GM23338 (cell line): Measurements from ENCODE around the gene ETNPPL. TPM values are rescaled to one million over a fixed set of nuclear protein-coding genes. Genes with fewer than 3 reads are reported as not detected.

Source experiments
- ATAC-seq: fragments of 200-7000 bp; cut with Tn5 transposase; 3 replicates; pipeline ENCODE4 v1.9.1; 2020
- DNase-seq: peaks from one replicate; pipeline ENCODE4 v3.0.0-alpha.2; 2015; ENCODE audit warnings: low spot score
- H2AFZ ChIP-seq: fragments of 200-600 bp; sonication (generic); 2 replicates; pipeline ENCODE4 v1.8.0; 2016; ENCODE audit warnings: antibody characterized with exemption, mild to moderate bottlenecking, moderate library complexity
- H3F3A ChIP-seq: fragments of 200-600 bp; sonication (generic); replicated peaks from 2 replicates; pipeline ENCODE4 v1.8.0; 2017; ENCODE audit warnings: antibody characterized with exemption, mixed run types, low read depth
- H3K27ac ChIP-seq: fragments of 200-600 bp; sonication (generic); 2 replicates; pipeline ENCODE4 v1.6.1; 2016; ENCODE audit warnings: low read depth
- H3K27me3 ChIP-seq: fragments of 200-600 bp; sonication (generic); 2 replicates; pipeline ENCODE4 v1.8.0; 2016; ENCODE audit warnings: mild to moderate bottlenecking, mixed run types, moderate library complexity; ENCODE audit not compliant: insufficient read depth
- H3K36me3 ChIP-seq: fragments of 200-600 bp; sonication (generic); 2 replicates; pipeline ENCODE4 v1.8.0; 2016; ENCODE audit warnings: mild to moderate bottlenecking; ENCODE audit not compliant: insufficient read depth
- H3K4me1 ChIP-seq: fragments of 200-600 bp; sonication (generic); 2 replicates; pipeline ENCODE4 v1.8.0; 2016; ENCODE audit warnings: mild to moderate bottlenecking, moderate library complexity; ENCODE audit not compliant: insufficient read depth
- H3K4me2 ChIP-seq: fragments of 200-600 bp; sonication (generic); 2 replicates; pipeline ENCODE4 v1.7.1; 2017; ENCODE audit warnings: mixed run types
- H3K4me3 ChIP-seq: fragments of 200-600 bp; sonication (generic); 2 replicates; pipeline ENCODE4 v1.6.1; 2016; ENCODE audit warnings: mixed run types
- H3K79me2 ChIP-seq: fragments of 200-600 bp; sonication (generic); replicated peaks from 2 replicates; pipeline ENCODE4 v1.8.0; 2017; ENCODE audit warnings: mild to moderate bottlenecking; ENCODE audit not compliant: insufficient read depth
- H3K9me2 ChIP-seq: fragments of 200-600 bp; sonication (generic); 2 replicates; pipeline ENCODE4 v1.8.0; 2017; ENCODE audit not compliant: insufficient read depth
- H4K20me1 ChIP-seq: fragments of 200-600 bp; sonication (generic); replicated peaks from 2 replicates; pipeline ENCODE4 v1.8.0; 2017; ENCODE audit warnings: mild to moderate bottlenecking; ENCODE audit not compliant: insufficient read depth
- H3K27ac Mint-ChIP-seq: 2 replicates; pipeline ENCODE4 v1.8.0; 2020; ENCODE audit warnings: inconsistent platforms, mild to moderate bottlenecking, moderate library complexity, mixed read lengths
- H3K27me3 Mint-ChIP-seq: 3 replicates; pipeline ENCODE4 v1.8.0; 2022; ENCODE audit warnings: low read depth, mild to moderate bottlenecking, moderate library complexity, mixed read lengths, inconsistent platforms; ENCODE audit not compliant: insufficient read depth, poor library complexity
- H3K36me3 Mint-ChIP-seq: 3 replicates; pipeline ENCODE4 v1.8.0; 2021; ENCODE audit warnings: low read depth, mild to moderate bottlenecking, inconsistent platforms, moderate library complexity, mixed read lengths
- H3K4me1 Mint-ChIP-seq: 3 replicates; pipeline ENCODE4 v1.8.0; 2020; ENCODE audit warnings: mild to moderate bottlenecking, inconsistent platforms, mixed read lengths
- H3K4me3 Mint-ChIP-seq: 3 replicates; pipeline ENCODE4 v1.8.0; 2021; ENCODE audit warnings: moderate library complexity, mild to moderate bottlenecking, inconsistent platforms, mixed read lengths
- H3K9me3 Mint-ChIP-seq: 3 replicates; pipeline ENCODE4 v1.8.0; 2020; ENCODE audit warnings: moderate library complexity, mild to moderate bottlenecking, inconsistent platforms, mixed read lengths
- CREB1 ChIP-seq: fragments of 250-450 bp; sonication (Bioruptor Pico); IDR thresholded peaks from 2 replicates; pipeline ENCODE4 v1.5.0; 2020; ENCODE audit warnings: low read depth, mild to moderate bottlenecking, moderate library complexity
- EZH2 ChIP-seq: fragments of 200-600 bp; sonication (generic); IDR thresholded peaks from one replicate; pipeline ENCODE4 v1.8.0; 2017; ENCODE audit warnings: antibody characterized with exemption, mild to moderate bottlenecking, low read depth; ENCODE audit not compliant: unreplicated experiment
- EZH2phosphoT487 ChIP-seq: fragments of 200-600 bp; sonication (generic); IDR thresholded peaks from one replicate; pipeline ENCODE4 v1.8.1; 2018; ENCODE audit warnings: antibody characterized with exemption; ENCODE audit not compliant: unreplicated experiment
- JUNB ChIP-seq: IDR thresholded peaks from one replicate; pipeline ENCODE4 v1.6.1; 2016; ENCODE audit warnings: antibody characterized with exemption; ENCODE audit not compliant: unreplicated experiment
- NANOG ChIP-seq: IDR thresholded peaks from 2 replicates; pipeline ENCODE4 v1.6.1; 2016; ENCODE audit warnings: antibody characterized with exemption, borderline replicate concordance
- POLR2AphosphoS5 ChIP-seq: IDR thresholded peaks from 2 replicates; pipeline ENCODE4 v1.6.1; 2016; ENCODE audit warnings: antibody characterized with exemption, low read depth
- STAT1 ChIP-seq: IDR thresholded peaks from one replicate; pipeline ENCODE4 v1.6.1; 2016; ENCODE audit warnings: antibody characterized with exemption; ENCODE audit not compliant: unreplicated experiment
- ZNF114 ChIP-seq: fragments of 250-450 bp; sonication (Bioruptor Pico); IDR thresholded peaks from 2 replicates; pipeline ENCODE4 v1.5.0; 2020; ENCODE audit warnings: mild to moderate bottlenecking, moderate library complexity
- ZNF331 ChIP-seq: fragments of 250-450 bp; sonication (Bioruptor Pico); IDR thresholded peaks from 2 replicates; pipeline ENCODE4 v1.5.0; 2020; ENCODE audit warnings: low read depth, mild to moderate bottlenecking, moderate library complexity
- polyA plus RNA-seq: library from polyadenylated mRNA; unstranded; fragments of >200 nt; fragmentation: Nextera tagmentation; extraction: Ambion mirVana; gene quantifications from 2 replicates; pipeline ENCODE4 v1.2.1, GENCODE V29; 2016
- total RNA-seq: library from RNA; depleted of rRNA; stranded (reverse); fragments of >200 nt; shearing (Covaris generic); gene quantifications from 2 replicates; pipeline ENCODE4 v1.2.3, GENCODE V29; 2014
- TF ChIP-seq, protein P1 (sequence below), 2 experiments: fragments of 200-600 bp in 1 of 2; sonication (generic) in 1 of 2; conservative IDR thresholded peaks; 2 replicates each; pipeline versions ENCODE4 v1.5.1 to v1.6.1; 2016 to 2017; ENCODE audit warnings: antibody characterized with exemption in 2 of 2, low read depth in 2 of 2, mild to moderate bottlenecking in 2 of 2, moderate library complexity in 1 of 2
- TF ChIP-seq, protein P2 (sequence below): IDR thresholded peaks from one replicate; pipeline ENCODE4 v1.6.1; 2018; ENCODE audit warnings: antibody characterized with exemption; ENCODE audit not compliant: unreplicated experiment
- TF ChIP-seq, protein P3 (sequence below): IDR thresholded peaks from 2 replicates; pipeline ENCODE4 v1.6.1; 2016; ENCODE audit warnings: antibody characterized with exemption
- TF ChIP-seq, protein P4 (sequence below): fragments of 250-450 bp; sonication (Bioruptor Pico); IDR thresholded peaks from 2 replicates; pipeline ENCODE4 v1.5.0; 2020; ENCODE audit warnings: mild to moderate bottlenecking, moderate library complexity

ETNPPL gene
- total and polyA plus RNA-seq, 2 experiments from 2014 or later = 1.2 to 1.5 TPM

DNA sequence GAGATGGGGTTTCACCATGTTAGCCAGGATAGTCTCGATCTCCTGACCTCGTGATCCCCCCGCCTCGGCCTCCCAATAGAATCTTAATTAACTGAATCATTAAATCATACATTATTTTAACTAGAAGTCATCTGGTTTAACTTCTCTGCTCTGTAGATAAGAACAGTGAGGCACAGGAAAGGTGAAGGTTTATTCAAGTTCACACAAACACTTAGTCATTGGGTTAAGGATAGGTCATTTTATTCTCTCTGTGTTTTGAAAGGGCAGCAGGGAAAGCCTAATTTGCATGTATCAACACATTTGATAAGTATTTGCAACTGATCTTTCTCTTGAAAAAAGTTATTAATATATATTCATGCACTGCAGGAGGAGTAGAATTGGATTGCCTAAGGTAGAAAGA, 1.1 kb upstream of the ETNPPL start:
- Mint-ChIP-seq H3K27me3 (peaks cover 18% of the 10 kb centered on the region), H3K27ac (no peak overlapping the region)
- H4K20me1 ChIP-seq = no peaks in the 10 kb centered on the region

More for the DNA sequence above, 1.1 kb upstream of the ETNPPL start:
- Histone ChIP-seq H3K4me3 (no peak overlapping the region), H3K27me3 (peaks cover 32% of the 10 kb centered on the region), H3K9me2 (no peaks in the 10 kb centered on the region), H3K27ac (no peak overlapping the region), H2AFZ (no peak overlapping the region), H3K4me2 (no peak overlapping the region), H3K79me2 (no peaks in the 10 kb centered on the region), H3K4me1 (peaks cover 12% of the 10 kb centered on the region), H3K36me3 (no peaks in the 10 kb centered on the region), H3F3A (peaks cover 7% of the 10 kb centered on the region; the same call in 1 of the 2 replicates)
- H3K4me3 Mint-ChIP-seq = no peak overlapping the region
- no peaks in the 10 kb centered on the region for H3K36me3 Mint-ChIP-seq
- TF ChIP-seq ZNF114 (CRISPR knock-in tag) (no peak), EZH2phosphoT487 (no peak), ZNF331 (no peak), STAT1 (no peak), POLR2AphosphoS5 (no peak), CREB1 (CRISPR knock-in tag) (no peak), EZH2 (no peak), NANOG (no peak), JUNB (no peak)
- TF ChIP-seq, protein P1, sequence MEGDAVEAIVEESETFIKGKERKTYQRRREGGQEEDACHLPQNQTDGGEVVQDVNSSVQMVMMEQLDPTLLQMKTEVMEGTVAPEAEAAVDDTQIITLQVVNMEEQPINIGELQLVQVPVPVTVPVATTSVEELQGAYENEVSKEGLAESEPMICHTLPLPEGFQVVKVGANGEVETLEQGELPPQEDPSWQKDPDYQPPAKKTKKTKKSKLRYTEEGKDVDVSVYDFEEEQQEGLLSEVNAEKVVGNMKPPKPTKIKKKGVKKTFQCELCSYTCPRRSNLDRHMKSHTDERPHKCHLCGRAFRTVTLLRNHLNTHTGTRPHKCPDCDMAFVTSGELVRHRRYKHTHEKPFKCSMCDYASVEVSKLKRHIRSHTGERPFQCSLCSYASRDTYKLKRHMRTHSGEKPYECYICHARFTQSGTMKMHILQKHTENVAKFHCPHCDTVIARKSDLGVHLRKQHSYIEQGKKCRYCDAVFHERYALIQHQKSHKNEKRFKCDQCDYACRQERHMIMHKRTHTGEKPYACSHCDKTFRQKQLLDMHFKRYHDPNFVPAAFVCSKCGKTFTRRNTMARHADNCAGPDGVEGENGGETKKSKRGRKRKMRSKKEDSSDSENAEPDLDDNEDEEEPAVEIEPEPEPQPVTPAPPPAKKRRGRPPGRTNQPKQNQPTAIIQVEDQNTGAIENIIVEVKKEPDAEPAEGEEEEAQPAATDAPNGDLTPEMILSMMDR (conservative IDR thresholded peaks at IDR 0.05; ENCODE audit: low read depth in 2 of 2) = no peak
- TF ChIP-seq, protein P2, sequence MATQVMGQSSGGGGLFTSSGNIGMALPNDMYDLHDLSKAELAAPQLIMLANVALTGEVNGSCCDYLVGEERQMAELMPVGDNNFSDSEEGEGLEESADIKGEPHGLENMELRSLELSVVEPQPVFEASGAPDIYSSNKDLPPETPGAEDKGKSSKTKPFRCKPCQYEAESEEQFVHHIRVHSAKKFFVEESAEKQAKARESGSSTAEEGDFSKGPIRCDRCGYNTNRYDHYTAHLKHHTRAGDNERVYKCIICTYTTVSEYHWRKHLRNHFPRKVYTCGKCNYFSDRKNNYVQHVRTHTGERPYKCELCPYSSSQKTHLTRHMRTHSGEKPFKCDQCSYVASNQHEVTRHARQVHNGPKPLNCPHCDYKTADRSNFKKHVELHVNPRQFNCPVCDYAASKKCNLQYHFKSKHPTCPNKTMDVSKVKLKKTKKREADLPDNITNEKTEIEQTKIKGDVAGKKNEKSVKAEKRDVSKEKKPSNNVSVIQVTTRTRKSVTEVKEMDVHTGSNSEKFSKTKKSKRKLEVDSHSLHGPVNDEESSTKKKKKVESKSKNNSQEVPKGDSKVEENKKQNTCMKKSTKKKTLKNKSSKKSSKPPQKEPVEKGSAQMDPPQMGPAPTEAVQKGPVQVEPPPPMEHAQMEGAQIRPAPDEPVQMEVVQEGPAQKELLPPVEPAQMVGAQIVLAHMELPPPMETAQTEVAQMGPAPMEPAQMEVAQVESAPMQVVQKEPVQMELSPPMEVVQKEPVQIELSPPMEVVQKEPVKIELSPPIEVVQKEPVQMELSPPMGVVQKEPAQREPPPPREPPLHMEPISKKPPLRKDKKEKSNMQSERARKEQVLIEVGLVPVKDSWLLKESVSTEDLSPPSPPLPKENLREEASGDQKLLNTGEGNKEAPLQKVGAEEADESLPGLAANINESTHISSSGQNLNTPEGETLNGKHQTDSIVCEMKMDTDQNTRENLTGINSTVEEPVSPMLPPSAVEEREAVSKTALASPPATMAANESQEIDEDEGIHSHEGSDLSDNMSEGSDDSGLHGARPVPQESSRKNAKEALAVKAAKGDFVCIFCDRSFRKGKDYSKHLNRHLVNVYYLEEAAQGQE = no peak
- TF ChIP-seq, protein P3, sequence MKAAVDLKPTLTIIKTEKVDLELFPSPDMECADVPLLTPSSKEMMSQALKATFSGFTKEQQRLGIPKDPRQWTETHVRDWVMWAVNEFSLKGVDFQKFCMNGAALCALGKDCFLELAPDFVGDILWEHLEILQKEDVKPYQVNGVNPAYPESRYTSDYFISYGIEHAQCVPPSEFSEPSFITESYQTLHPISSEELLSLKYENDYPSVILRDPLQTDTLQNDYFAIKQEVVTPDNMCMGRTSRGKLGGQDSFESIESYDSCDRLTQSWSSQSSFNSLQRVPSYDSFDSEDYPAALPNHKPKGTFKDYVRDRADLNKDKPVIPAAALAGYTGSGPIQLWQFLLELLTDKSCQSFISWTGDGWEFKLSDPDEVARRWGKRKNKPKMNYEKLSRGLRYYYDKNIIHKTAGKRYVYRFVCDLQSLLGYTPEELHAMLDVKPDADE = no peak
- TF ChIP-seq, protein P4, sequence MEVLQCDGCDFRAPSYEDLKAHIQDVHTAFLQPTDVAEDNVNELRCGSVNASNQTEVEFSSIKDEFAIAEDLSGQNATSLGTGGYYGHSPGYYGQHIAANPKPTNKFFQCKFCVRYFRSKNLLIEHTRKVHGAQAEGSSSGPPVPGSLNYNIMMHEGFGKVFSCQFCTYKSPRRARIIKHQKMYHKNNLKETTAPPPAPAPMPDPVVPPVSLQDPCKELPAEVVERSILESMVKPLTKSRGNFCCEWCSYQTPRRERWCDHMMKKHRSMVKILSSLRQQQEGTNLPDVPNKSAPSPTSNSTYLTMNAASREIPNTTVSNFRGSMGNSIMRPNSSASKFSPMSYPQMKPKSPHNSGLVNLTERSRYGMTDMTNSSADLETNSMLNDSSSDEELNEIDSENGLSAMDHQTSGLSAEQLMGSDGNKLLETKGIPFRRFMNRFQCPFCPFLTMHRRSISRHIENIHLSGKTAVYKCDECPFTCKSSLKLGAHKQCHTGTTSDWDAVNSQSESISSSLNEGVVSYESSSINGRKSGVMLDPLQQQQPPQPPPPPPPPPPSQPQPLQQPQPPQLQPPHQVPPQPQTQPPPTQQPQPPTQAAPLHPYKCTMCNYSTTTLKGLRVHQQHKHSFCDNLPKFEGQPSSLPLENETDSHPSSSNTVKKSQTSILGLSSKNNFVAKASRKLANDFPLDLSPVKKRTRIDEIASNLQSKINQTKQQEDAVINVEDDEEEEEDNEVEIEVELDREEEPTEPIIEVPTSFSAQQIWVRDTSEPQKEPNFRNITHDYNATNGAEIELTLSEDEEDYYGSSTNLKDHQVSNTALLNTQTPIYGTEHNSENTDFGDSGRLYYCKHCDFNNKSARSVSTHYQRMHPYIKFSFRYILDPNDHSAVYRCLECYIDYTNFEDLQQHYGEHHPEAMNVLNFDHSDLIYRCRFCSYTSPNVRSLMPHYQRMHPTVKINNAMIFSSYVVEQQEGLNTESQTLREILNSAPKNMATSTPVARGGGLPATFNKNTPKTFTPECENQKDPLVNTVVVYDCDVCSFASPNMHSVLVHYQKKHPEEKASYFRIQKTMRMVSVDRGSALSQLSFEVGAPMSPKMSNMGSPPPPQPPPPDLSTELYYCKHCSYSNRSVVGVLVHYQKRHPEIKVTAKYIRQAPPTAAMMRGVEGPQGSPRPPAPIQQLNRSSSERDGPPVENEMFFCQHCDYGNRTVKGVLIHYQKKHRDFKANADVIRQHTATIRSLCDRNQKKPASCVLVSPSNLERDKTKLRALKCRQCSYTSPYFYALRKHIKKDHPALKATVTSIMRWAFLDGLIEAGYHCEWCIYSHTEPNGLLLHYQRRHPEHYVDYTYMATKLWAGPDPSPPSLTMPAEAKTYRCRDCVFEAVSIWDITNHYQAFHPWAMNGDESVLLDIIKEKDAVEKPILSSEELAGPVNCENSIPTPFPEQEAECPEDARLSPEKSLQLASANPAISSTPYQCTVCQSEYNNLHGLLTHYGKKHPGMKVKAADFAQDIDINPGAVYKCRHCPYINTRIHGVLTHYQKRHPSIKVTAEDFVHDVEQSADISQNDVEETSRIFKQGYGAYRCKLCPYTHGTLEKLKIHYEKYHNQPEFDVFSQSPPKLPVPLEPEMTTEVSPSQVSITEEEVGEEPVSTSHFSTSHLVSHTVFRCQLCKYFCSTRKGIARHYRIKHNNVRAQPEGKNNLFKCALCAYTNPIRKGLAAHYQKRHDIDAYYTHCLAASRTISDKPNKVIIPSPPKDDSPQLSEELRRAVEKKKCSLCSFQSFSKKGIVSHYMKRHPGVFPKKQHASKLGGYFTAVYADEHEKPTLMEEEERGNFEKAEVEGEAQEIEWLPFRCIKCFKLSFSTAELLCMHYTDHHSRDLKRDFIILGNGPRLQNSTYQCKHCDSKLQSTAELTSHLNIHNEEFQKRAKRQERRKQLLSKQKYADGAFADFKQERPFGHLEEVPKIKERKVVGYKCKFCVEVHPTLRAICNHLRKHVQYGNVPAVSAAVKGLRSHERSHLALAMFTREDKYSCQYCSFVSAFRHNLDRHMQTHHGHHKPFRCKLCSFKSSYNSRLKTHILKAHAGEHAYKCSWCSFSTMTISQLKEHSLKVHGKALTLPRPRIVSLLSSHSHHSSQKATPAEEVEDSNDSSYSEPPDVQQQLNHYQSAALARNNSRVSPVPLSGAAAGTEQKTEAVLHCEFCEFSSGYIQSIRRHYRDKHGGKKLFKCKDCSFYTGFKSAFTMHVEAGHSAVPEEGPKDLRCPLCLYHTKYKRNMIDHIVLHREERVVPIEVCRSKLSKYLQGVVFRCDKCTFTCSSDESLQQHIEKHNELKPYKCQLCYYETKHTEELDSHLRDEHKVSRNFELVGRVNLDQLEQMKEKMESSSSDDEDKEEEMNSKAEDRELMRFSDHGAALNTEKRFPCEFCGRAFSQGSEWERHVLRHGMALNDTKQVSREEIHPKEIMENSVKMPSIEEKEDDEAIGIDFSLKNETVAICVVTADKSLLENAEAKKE (CRISPR knock-in tag) = no peak
- no peak for ATAC-seq
- no peaks in the 10 kb centered on the region for H3K9me3 Mint-ChIP-seq
- no peak for DNase-seq
- peaks cover 11% of the 10 kb centered on the region for H3K4me1 Mint-ChIP-seq
